ENCODE measurements around the gene RPL13. TPM values are rescaled to one million over a fixed set of nuclear protein-coding genes. Genes with fewer than 3 reads are reported as not detected.

RPL13 gene
- total RNA-seq, 1 experiment from 2014 or later = 2,780 TPM

DNA sequence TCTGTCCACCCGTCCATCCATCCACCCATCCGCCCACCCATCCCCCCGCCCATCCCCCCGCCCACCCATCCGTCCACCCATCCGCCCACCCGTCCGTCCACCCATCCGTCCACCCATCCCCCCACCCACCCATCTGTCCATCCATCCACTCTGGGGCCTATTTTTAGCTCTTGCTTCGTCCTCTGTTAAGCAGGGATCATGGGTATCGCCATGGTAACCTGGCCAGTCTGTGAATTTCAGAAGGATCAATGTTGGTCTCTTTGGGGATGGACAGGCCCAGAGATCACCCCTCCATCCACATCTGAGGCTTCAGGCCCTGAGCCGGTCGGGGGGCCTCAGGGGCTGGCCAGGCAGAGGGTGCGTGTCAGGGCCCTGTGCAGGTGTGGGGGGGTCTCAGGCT lies 37.7 kb downstream of the RPL13 start:
- no peak for DNase-seq (ENCODE audit: low read depth in 1 of 2, low spot score in 2 of 2)

DNA sequence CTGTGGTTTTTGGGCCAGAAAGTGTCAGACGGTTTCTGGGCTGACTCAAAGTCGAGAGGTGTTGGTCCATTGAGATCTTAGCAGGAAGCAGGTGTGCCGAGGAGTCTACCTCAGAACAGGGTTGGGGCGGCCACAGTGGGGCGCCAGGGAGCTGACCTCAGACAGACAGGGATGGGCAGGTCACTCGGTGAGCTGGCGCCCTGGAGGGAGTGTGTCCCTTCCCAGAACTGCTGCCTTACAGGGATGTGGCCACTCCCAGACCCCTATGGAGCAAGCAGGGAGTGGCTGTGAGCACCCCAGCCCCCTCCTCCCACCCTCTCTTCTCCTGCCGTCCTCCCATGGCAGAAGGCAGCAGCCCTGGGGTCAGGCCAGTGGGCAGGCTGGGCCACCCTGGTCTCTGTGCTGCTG lies 39.0 kb downstream of the RPL13 start:
- DNase-seq (ENCODE audit: low read depth in 1 of 2, low spot score in 2 of 2) = no peak
- no peaks in the 10 kb centered on the region for H3K36me3 ChIP-seq
- no peak overlapping the region for H3K4me3 ChIP-seq
- H3K4me1 ChIP-seq (replicated peaks) = peaks cover 17% of the 10 kb centered on the region
- no peak overlapping the region for H3K27ac ChIP-seq
- H3K9me3 ChIP-seq (replicated peaks) = no peaks in the 10 kb centered on the region
- H3K27me3 ChIP-seq (replicated peaks) = no peaks in the 10 kb centered on the region

More for the DNA sequence above, 37.7 kb downstream of the RPL13 start:
- Histone ChIP-seq H3K4me3 (no peak overlapping the region), H3K27ac (no peak overlapping the region), H3K4me1 (replicated peaks) (peaks cover 17% of the 10 kb centered on the region), H3K27me3 (replicated peaks) (no peaks in the 10 kb centered on the region), H3K9me3 (replicated peaks) (no peaks in the 10 kb centered on the region), H3K36me3 (no peaks in the 10 kb centered on the region)

DNA sequence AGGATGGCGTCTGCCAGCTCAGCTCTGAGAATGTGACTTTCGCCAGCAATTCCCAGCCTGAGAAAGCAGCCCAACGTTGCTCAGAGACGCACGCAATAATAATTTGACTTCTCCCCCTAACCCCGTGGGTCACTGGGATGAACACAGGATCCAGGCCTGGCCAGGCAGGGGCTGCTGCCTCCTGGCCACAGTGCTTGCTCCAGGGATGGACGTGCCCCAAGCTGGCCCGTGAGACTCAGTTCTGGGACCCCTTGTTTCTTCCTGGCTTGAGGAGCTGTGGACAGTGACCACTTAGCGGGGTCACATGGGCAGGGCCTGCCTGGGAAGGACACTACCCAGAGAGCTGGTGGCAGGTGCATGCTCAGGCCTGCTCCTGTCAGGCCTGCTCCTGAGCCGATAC lies 39.4 kb downstream of the RPL13 start:
- Histone ChIP-seq H3K27me3 (replicated peaks) (no peaks in the 10 kb centered on the region), H3K4me1 (replicated peaks) (peaks cover 17% of the 10 kb centered on the region), H3K36me3 (no peaks in the 10 kb centered on the region), H3K9me3 (replicated peaks) (no peaks in the 10 kb centered on the region), H3K27ac (no peak overlapping the region), H3K4me3 (no peak overlapping the region)
- DNase-seq (ENCODE audit: low read depth in 1 of 2, low spot score in 2 of 2) = no peak

- H3K9me3 ChIP-seq (replicated peaks) = no peaks in the 10 kb centered on the region
- no peaks in the 10 kb centered on the region for H3K36me3 ChIP-seq
- no peak overlapping the region for H3K27ac ChIP-seq
- H3K4me3 ChIP-seq = no peak overlapping the region
- DNase-seq (ENCODE audit: low read depth in 1 of 2, low spot score in 2 of 2) = no peak
- H3K4me1 ChIP-seq (replicated peaks) = peaks cover 17% of the 10 kb centered on the region
- H3K27me3 ChIP-seq (replicated peaks) = no peaks in the 10 kb centered on the region
Measured at GRCh38 chr16:89600427-89600826, 39.9 kb downstream of the RPL13 start.

DNA sequence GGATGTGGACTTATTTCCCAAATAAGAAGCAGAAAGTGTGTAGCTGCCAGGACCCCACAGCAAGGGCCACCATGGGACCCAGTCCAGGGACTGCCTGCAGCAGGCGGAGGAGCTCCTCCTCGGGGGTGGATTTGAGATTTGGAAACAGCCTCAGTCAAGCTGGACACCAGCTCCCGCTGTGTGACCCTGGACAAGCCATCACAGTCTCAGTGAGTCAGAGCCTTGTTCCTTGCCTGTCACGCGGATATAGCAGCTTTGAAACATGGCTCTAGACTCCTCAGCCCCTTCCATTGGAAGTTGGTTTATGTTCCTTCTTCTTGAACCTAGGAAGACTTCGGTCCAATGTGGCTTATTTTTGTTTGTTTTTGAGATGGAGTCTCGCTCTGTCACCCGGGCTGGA lies 40.5 kb downstream of the RPL13 start:
- H3K4me3 ChIP-seq = no peak overlapping the region
- H3K27ac ChIP-seq = no peak overlapping the region
- peaks cover 17% of the 10 kb centered on the region for H3K4me1 ChIP-seq (replicated peaks)
- DNase-seq (ENCODE audit: low read depth in 1 of 2, low spot score in 2 of 2) = no peak
- H3K9me3 ChIP-seq (replicated peaks) = no peaks in the 10 kb centered on the region
- H3K36me3 ChIP-seq = no peaks in the 10 kb centered on the region
- H3K27me3 ChIP-seq (replicated peaks) = no peaks in the 10 kb centered on the region

- Histone ChIP-seq H3K4me3 (no peak overlapping the region), H3K27ac (no peak overlapping the region), H3K4me1 (replicated peaks) (peaks cover 17% of the 10 kb centered on the region), H3K9me3 (replicated peaks) (no peaks in the 10 kb centered on the region), H3K36me3 (no peaks in the 10 kb centered on the region), H3K27me3 (replicated peaks) (no peaks in the 10 kb centered on the region)
- no peak for DNase-seq (ENCODE audit: low read depth in 1 of 2, low spot score in 2 of 2)
Measured at GRCh38 chr16:89601906-89602272, 41.4 kb downstream of the RPL13 start.

DNA sequence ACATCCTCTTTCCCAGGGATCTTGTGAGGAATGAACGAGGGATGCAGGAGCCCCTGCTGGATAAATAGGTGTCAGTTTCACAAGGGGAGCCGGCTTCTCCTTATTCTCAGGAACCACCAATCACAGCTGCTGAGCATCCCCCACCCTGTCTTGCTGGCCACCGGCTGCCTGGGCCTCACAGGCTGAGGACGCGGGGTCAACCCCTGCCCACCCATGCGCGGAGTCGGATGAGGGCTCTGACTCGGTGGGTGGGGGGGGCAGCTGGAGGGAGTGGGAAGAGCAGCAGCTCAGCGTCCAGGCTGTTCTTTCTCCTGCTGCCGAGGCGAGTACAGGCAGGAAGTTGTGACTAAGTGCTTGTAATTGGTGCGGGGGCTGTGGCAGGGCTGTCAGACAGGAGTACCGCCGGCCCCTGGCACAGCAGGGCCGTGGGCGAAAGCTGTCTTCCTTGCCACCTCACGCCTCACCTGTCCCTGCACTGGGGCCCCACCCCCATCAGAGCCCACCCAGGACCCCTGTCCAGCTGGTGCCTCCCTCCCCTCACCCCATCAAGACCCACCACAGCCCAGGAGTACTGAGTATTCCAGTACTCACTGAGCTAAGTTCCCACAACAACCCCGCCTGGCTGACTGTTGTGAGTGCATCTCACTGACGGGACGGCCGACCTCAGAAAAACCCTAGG lies 41.9 kb downstream of the RPL13 start:
- H3K4me3 ChIP-seq = no peak overlapping the region
- no peak overlapping the region for H3K27ac ChIP-seq

GRCh38 chr16:89602952-89603590 lies 42.6 kb downstream of the RPL13 start:
- Histone ChIP-seq H3K4me3 (no peak overlapping the region), H3K9me3 (replicated peaks) (no peaks in the 10 kb centered on the region), H3K27me3 (replicated peaks) (no peaks in the 10 kb centered on the region), H3K4me1 (replicated peaks) (peaks cover 17% of the 10 kb centered on the region), H3K36me3 (no peaks in the 10 kb centered on the region), H3K27ac (no peak overlapping the region)
- DNase-seq (ENCODE audit: low read depth in 1 of 2, low spot score in 2 of 2) = no peak

More for the DNA sequence above, 41.9 kb downstream of the RPL13 start:
- H3K27me3 ChIP-seq (replicated peaks) = no peaks in the 10 kb centered on the region
- peaks cover 17% of the 10 kb centered on the region for H3K4me1 ChIP-seq (replicated peaks)
- peak; percentile 73 to 84 for DNase-seq (ENCODE audit: low read depth in 1 of 2, low spot score in 2 of 2)
- no peaks in the 10 kb centered on the region for H3K36me3 ChIP-seq
- no peaks in the 10 kb centered on the region for H3K9me3 ChIP-seq (replicated peaks)

DNA sequence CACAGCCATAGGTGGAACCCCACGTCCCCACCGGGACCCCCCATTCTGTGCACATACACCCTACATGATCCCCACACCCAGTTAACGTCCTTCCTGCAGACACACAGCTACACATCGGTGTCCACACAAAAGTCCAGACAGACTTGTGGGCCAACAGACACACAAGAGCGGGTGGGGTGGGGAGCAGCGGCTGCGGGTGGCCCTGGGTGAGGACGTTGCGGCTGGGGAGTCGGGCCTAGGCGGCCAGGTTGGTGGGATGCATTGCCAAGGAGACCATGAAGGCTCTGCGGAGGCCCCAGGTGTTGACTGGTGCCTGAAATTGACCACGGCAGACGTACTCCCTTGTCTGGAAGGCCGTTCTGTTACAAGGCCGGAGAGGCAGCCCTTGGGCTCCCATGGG lies 44.3 kb downstream of the RPL13 start:
- no peak for DNase-seq (ENCODE audit: low read depth in 1 of 2, low spot score in 2 of 2)
- H3K36me3 ChIP-seq = no peaks in the 10 kb centered on the region
- H3K27ac ChIP-seq = no peak overlapping the region
- H3K9me3 ChIP-seq (replicated peaks) = no peaks in the 10 kb centered on the region
- peaks cover 26% of the 10 kb centered on the region for H3K4me1 ChIP-seq (replicated peaks)
- no peaks in the 10 kb centered on the region for H3K27me3 ChIP-seq (replicated peaks)
- no peak overlapping the region for H3K4me3 ChIP-seq

GRCh38 chr16:89605186-89605970 lies 44.9 kb downstream of the RPL13 start:
- Histone ChIP-seq H3K9me3 (replicated peaks) (no peaks in the 10 kb centered on the region), H3K36me3 (no peaks in the 10 kb centered on the region), H3K27ac (no peak overlapping the region), H3K4me1 (replicated peaks) (peaks cover 29% of the 10 kb centered on the region), H3K4me3 (no peak overlapping the region), H3K27me3 (replicated peaks) (no peaks in the 10 kb centered on the region)
- no peak for DNase-seq (ENCODE audit: low read depth in 1 of 2, low spot score in 2 of 2)

- H3K27ac ChIP-seq = no peak overlapping the region
- DNase-seq (ENCODE audit: low read depth in 1 of 2, low spot score in 2 of 2) = no peak
- peaks cover 29% of the 10 kb centered on the region for H3K4me1 ChIP-seq (replicated peaks)
- H3K9me3 ChIP-seq (replicated peaks) = no peaks in the 10 kb centered on the region
- H3K27me3 ChIP-seq (replicated peaks) = no peaks in the 10 kb centered on the region
- no peaks in the 10 kb centered on the region for H3K36me3 ChIP-seq
- H3K4me3 ChIP-seq = no peak overlapping the region
Measured at GRCh38 chr16:89606006-89606405, 45.5 kb downstream of the RPL13 start.

- H3K9me3 ChIP-seq (replicated peaks) = no peaks in the 10 kb centered on the region
- H3K4me1 ChIP-seq (replicated peaks) = peaks cover 19% of the 10 kb centered on the region
- H3K27me3 ChIP-seq (replicated peaks) = no peaks in the 10 kb centered on the region
- H3K4me3 ChIP-seq = no peak overlapping the region
- no peak for DNase-seq (ENCODE audit: low read depth in 1 of 2, low spot score in 2 of 2)
- H3K36me3 ChIP-seq = no peaks in the 10 kb centered on the region
- no peak overlapping the region for H3K27ac ChIP-seq
Measured at GRCh38 chr16:89607453-89607852, 47.0 kb downstream of the RPL13 start.

- H3K36me3 ChIP-seq = no peaks in the 10 kb centered on the region
- DNase-seq (ENCODE audit: low read depth in 1 of 2, low spot score in 2 of 2) = no peak
- H3K27ac ChIP-seq = no peak overlapping the region
Measured at GRCh38 chr16:89607937-89608740, 47.7 kb downstream of the RPL13 start.

More at GRCh38 chr16:89607937-89608740, 47.7 kb downstream of the RPL13 start:
- Histone ChIP-seq H3K4me3 (no peak overlapping the region), H3K27me3 (replicated peaks) (no peaks in the 10 kb centered on the region), H3K9me3 (replicated peaks) (no peaks in the 10 kb centered on the region), H3K4me1 (replicated peaks) (peaks cover 13% of the 10 kb centered on the region)

Data from SJSA1 (cell line).